GM10248 (cell line): Measurements from ENCODE around the gene EYA2.

Experiments
- CTCF ChIA-PET: fragments of 300-600 bp; sonication (Branson Sonifier 250); formaldehyde crosslinking; extraction: SDS; loops from one replicate; lab custom pipeline; 2021; ENCODE audit warnings: antibody characterized with exemption; lab: Yijun Ruan, JAX
- POLR2A ChIA-PET: fragments of 350-650 bp; sonication (Branson Sonifier 250); formaldehyde crosslinking; extraction: SDS; loops from one replicate; lab custom pipeline; 2020; ENCODE audit warnings: antibody characterized with exemption; lab: Yijun Ruan, JAX
- DNase-seq: peaks from one replicate; pipeline ENCODE4 v3.0.0; 2012; ENCODE audit errors: extremely low spot score
- TF ChIP-seq, protein P1 (sequence below): IDR thresholded peaks from 2 replicates; pipeline ENCODE4 v1.5.1; 2012; ENCODE audit warnings: mild to moderate bottlenecking, low read depth; ENCODE audit errors: extremely low read depth, missing control alignments, control extremely low read depth

EYA2 gene

DNA sequence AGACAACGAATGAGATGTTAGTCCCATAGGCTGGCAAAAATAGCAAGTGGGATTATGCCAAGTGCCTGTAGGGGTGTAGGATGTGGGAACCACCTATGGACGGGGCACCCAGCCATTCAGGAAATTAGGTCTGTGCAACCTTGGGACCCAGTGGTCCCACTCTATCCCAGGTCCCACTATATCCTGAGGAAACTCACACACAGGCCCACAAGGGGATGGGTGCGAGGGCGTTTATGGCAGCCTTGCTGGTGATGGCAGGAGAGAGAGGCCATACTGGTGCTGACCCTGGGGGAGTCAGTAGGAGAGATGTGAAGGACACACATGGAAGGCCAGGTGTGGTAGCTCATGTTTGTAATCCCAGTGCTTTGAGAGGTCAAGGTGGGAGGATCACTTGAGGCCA lies 163.6 kb downstream of the EYA2 start:
- DNase-seq = no peak
- ChIA-PET CTCF (no interaction called here), POLR2A (no interaction called here)
- TF ChIP-seq, protein P1, sequence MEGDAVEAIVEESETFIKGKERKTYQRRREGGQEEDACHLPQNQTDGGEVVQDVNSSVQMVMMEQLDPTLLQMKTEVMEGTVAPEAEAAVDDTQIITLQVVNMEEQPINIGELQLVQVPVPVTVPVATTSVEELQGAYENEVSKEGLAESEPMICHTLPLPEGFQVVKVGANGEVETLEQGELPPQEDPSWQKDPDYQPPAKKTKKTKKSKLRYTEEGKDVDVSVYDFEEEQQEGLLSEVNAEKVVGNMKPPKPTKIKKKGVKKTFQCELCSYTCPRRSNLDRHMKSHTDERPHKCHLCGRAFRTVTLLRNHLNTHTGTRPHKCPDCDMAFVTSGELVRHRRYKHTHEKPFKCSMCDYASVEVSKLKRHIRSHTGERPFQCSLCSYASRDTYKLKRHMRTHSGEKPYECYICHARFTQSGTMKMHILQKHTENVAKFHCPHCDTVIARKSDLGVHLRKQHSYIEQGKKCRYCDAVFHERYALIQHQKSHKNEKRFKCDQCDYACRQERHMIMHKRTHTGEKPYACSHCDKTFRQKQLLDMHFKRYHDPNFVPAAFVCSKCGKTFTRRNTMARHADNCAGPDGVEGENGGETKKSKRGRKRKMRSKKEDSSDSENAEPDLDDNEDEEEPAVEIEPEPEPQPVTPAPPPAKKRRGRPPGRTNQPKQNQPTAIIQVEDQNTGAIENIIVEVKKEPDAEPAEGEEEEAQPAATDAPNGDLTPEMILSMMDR = no peak

DNA sequence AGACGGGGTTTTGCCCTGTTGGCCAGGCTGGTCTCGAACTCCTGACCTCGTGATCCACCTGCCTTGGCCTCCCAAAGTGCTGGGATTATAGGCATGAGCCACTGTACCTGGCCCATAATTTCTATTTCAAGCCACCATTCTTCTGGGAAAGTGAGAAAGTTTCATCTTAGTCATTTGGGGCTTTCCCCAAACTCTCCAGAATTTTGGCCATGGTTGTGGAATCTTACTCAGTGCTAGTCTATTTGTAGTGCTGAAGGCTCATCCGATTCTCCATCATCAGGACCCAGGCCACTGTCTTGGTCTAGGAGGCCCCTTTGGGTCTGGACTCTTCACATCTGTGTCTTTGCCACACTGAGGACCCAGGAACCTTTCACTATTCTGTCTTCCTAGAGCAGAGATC lies 164.9 kb downstream of the EYA2 start:
- CTCF ChIA-PET = no interaction called here
- no peak for DNase-seq
- POLR2A ChIA-PET = no interaction called here
- TF ChIP-seq, protein P1 = no peak

DNA sequence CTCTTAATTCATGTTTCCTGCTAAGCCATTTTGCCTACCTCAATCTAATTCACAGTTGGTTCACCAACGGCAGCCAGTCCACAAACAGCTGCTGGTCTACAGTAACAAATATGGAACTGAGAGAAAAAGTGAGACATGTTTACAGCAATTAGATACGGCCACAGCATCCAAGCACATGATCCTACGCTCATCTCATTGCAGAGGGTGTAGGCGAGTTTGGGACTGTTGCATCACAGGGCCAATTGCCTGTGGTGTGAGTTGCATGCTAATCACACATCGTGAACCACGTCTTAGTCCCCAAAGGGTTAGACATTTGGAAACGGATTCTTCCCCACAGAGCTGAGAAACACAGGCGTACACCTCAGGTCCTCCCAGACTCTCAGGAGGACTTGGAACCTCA lies 166.9 kb downstream of the EYA2 start:
- DNase-seq = no peak
- ChIA-PET CTCF (no interaction called here), POLR2A (no interaction called here)
- TF ChIP-seq, protein P1 = no peak

DNA sequence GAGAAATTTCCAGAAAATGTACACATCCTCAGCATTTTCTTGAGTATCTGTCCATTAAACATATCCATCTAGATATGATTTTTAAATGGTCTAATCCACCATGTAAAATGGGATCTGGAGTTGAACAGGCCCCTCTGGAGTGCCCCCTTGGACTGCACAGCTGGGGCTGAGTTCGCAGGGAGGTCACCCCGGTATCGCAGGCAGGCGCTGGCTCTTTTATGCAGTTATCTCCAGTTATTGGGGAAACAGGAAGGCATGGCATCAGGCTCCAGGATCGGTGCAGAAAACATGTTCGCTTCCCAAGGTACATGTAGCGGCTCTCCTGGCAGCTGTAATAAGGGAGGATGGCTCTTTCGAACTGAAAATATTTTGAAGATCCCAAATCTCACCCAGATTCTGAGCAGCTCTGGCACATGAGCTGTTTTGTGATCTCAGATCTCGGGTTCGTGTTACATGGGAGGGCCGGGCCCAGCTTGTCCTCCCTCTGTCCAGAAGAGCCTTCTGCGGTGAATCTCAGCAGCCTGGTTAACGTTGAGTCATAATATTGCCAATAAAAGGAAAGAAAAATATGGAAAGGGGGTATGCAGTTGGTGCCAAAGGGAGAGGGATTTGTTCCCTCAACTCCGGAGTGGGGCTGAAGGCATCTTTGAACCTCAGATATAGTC lies 167.7 kb downstream of the EYA2 start:
- CTCF ChIA-PET = no interaction called here
- TF ChIP-seq, protein P1 = no peak
- no peak for DNase-seq
- POLR2A ChIA-PET = no interaction called here

DNA sequence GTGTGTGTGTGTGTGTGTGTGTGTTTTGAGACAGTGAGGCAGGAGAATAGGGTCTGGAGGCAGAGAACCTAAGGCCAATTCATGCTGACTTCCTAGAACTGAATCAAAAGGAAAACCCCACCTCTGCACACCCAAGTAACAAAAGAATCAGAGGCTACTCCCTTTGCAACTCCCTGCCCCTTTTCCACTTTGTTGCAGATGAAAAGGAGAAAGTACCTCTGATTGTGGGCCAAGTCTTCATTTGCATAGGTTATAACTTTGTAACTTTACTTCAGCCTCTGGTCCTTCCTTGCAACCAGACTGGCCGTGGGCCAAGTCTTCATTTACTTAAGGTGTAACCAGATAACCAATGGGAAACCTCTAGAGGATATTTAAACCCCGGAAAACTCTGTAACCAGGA lies 168.8 kb downstream of the EYA2 start:
- CTCF ChIA-PET = no interaction called here
- TF ChIP-seq, protein P1 = no peak
- POLR2A ChIA-PET = no interaction called here
- no peak for DNase-seq

DNA sequence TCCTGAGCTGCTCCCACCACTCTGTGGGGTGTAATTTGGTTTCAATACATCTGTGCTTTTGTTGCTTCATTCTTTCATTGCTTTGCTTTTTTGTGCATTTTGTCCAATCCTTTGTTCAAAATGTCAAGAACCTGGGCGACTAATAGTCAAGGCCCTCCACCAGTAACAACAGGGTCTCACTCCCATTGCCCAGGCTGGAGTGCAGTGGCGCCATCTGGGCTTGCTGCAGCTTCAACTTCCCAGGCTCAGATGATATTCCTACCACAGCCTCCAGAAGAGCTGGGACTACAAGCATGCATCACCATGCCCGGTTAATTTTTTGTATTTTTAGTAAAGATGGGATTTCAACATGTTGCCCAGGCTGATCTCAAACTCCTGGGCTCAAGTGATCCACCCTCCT lies 169.2 kb downstream of the EYA2 start:
- ChIA-PET CTCF (no interaction called here), POLR2A (no interaction called here)
- TF ChIP-seq, protein P1 = no peak
- DNase-seq = no peak
